ENCODE measurements around the gene POU2F1. TPM values are rescaled to one million over a fixed set of nuclear protein-coding genes. Genes with fewer than 3 reads are reported as not detected.
A peak's percentile ranks its signal among the peaks of the same experiment; 100 is the strongest.

The POU2F1 gene
- total and polyA plus RNA-seq, 8 donors = 1.4 to 7.3 (median 5.8) TPM

GRCh38 chr1:167388976-167389375, 168.3 kb downstream of the POU2F1 start:
- no peaks in the 10 kb centered on the region for H3K27me3 ChIP-seq
- no peaks in the 10 kb centered on the region for H3K4me1 ChIP-seq
- FAIRE-seq (no peak), ATAC-seq (no peak), DNase-seq (no peak)
- intact Hi-C loops (cut with DNase I) = no loop called here
- no peak overlapping the region for H3K4me3 ChIP-seq
- peaks cover 0 to 11% (median 0%) of the 10 kb centered on the region in 3 donors for H3K36me3 ChIP-seq
- WGBS, 2 donors = 97 to 98% methylated on average over 1 of the region's 1 CpG
- no peak overlapping the region for H3K27ac ChIP-seq
- H3K9me3 ChIP-seq = no peaks in the 10 kb centered on the region
- TF ChIP-seq, protein P1, sequence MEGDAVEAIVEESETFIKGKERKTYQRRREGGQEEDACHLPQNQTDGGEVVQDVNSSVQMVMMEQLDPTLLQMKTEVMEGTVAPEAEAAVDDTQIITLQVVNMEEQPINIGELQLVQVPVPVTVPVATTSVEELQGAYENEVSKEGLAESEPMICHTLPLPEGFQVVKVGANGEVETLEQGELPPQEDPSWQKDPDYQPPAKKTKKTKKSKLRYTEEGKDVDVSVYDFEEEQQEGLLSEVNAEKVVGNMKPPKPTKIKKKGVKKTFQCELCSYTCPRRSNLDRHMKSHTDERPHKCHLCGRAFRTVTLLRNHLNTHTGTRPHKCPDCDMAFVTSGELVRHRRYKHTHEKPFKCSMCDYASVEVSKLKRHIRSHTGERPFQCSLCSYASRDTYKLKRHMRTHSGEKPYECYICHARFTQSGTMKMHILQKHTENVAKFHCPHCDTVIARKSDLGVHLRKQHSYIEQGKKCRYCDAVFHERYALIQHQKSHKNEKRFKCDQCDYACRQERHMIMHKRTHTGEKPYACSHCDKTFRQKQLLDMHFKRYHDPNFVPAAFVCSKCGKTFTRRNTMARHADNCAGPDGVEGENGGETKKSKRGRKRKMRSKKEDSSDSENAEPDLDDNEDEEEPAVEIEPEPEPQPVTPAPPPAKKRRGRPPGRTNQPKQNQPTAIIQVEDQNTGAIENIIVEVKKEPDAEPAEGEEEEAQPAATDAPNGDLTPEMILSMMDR (IDR thresholded peaks at IDR 0.05) = no peak

- peaks cover 0 to 5% (median 0%) of the 10 kb centered on the region in 3 donors for H3K36me3 ChIP-seq
- ATAC-seq (no peak), FAIRE-seq (no peak), DNase-seq (no peak)
- no peak overlapping the region for H3K4me3 ChIP-seq
- no peaks in the 10 kb centered on the region for H3K27me3 ChIP-seq
- no peaks in the 10 kb centered on the region for H3K9me3 ChIP-seq
- WGBS, 2 donors = 95 to 97% methylated on average over 7 of the region's 7 CpGs
- no peaks in the 10 kb centered on the region for H3K4me1 ChIP-seq
- intact Hi-C loops (cut with DNase I) = no loop called here
- H3K27ac ChIP-seq = no peak overlapping the region
- TF ChIP-seq, protein P1 (IDR thresholded peaks at IDR 0.05) = no peak
Observed at GRCh38 chr1:167392200-167392696, 171.6 kb downstream of the POU2F1 start.

DNA sequence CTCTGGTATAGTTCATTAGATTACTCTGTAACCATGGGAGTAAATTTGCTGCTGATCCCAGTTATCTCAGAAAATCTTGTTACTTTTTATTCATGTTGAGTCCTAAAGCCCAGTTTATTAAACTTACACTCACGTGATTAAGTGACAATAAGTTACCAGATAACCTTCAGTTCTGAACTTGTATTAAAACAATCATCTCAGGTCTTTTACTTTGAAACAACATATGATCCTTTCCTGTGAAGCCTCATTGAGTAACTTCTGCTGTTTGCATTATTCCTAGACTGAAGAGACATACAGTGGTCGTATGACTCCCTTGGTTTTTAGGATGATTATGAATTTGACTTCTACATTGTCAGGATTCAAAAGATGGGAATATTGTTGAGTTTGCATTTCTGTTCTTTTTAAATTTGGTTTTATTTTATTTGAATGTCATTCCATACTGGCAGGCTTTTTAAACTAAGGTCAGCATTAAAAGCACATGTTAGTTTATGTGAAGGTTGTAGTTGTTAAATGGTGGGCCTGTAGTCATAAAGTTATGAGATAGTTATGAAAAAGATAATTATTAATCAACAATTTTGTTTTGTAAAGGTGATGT, 179.8 kb downstream of the POU2F1 start:
- DNase-seq = no peak
- WGBS, 2 donors = 63 to 68% methylated on average over 2 of the region's 2 CpGs
- TF ChIP-seq, protein P1 (IDR thresholded peaks at IDR 0.05) = no peak
- ATAC-seq = no peak
- no peak for FAIRE-seq
- Histone ChIP-seq H3K27me3 (no peaks in the 10 kb centered on the region), H3K4me3 (no peak overlapping the region), H3K36me3 (peaks cover 0 to 5% (median 0%) of the 10 kb centered on the region in 3 donors), H3K27ac (no peak overlapping the region), H3K4me1 (no peaks in the 10 kb centered on the region), H3K9me3 (no peaks in the 10 kb centered on the region)
- intact Hi-C loops (cut with DNase I) = loop anchor here in 1 of 3 donors (5.0 kb wide), 1 partner anchor 42 kb away; no protein-coding TSS in a partner anchor

DNA sequence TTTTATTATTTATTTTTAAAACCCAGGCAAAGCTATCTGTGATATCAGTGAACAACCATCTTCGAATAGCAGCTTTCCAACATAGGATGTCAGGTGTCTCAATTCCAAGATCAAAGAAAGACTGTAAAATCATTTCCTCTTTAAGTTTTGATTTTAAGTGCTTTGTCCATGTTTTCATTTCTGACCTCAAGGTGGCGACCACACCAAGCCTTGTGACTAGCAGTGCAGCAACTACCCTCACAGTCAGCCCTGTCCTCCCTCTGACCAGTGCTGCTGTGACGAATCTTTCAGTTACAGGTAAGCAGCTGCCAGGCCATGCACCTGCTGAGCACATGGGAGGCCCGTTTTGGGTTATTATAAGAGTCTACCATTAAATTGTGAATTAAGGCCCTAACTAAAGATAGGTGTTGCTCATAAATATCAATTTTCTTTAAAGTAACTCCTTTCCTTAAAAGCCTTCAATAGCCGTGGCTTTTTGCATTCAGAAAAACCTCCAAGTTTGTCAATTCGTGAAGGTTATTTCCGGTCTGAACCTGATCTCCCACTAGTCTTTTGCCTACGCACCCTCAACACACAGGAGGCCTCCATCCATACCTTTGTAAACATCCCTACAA, 180.7 kb downstream of the POU2F1 start:
- DNase-seq = peak; percentile 50 to 74 (median 56)
- TF ChIP-seq, protein P1 (IDR thresholded peaks at IDR 0.05) = peak in 3 of 4 donors; percentile 10 to 47 (median 42)
- intact Hi-C loops (cut with DNase I) = loop anchor here in 1 of 3 donors (5.0 kb wide), 1 partner anchor 41 kb away; no protein-coding TSS in a partner anchor
- 39 to 44% methylated on average over 8 of the region's 8 CpGs for WGBS, 2 donors
- H3K4me1 ChIP-seq = no peaks in the 10 kb centered on the region
- no peak overlapping the region for H3K4me3 ChIP-seq
- peaks cover 0 to 5% (median 0%) of the 10 kb centered on the region in 3 donors for H3K36me3 ChIP-seq
- H3K27ac ChIP-seq = no peak overlapping the region
- peak; percentile 90 to 100 (median 98) for ATAC-seq
- H3K9me3 ChIP-seq = no peaks in the 10 kb centered on the region
- FAIRE-seq = no peak
- no peaks in the 10 kb centered on the region for H3K27me3 ChIP-seq

Data from pancreas (tissue), 10 donors.